H9 (cell line): Measurements from ENCODE around the gene PCDHA6. TPM values are rescaled to one million over a fixed set of nuclear protein-coding genes. Genes with fewer than 3 reads are reported as not detected.

ENCODE experiments used
- DNase-seq: peaks from one replicate; pipeline ENCODE4 v3.0.0-alpha.2; 2017
- H2AFZ ChIP-seq: one replicate; pipeline ENCODE4 v1.6.1; 2013; ENCODE audit warnings: mild to moderate bottlenecking, low read length, control low read depth, moderate library complexity
- H2AK5ac ChIP-seq: 2 replicates; pipeline ENCODE4 v1.6.1; 2013; ENCODE audit warnings: low read length, control low read depth, mixed read lengths; ENCODE audit not compliant: insufficient read length
- H2BK120ac ChIP-seq: one replicate; pipeline ENCODE4 v1.6.1; 2013; ENCODE audit warnings: low read depth, mild to moderate bottlenecking, low read length, control low read depth, inconsistent platforms; ENCODE audit not compliant: poor library complexity, severe bottlenecking
- H2BK12ac ChIP-seq: 2 replicates; pipeline ENCODE4 v1.6.1; 2013; ENCODE audit warnings: low read length, control low read depth, mixed read lengths, low read depth; ENCODE audit not compliant: insufficient read length
- H2BK15ac ChIP-seq: 2 replicates; pipeline ENCODE4 v1.6.1; 2013; ENCODE audit warnings: low read depth, low read length, control low read depth
- H2BK20ac ChIP-seq: one replicate; pipeline ENCODE4 v1.6.1; 2013; ENCODE audit warnings: low read depth, mild to moderate bottlenecking, low read length, control low read depth, inconsistent platforms; ENCODE audit not compliant: poor library complexity, severe bottlenecking
- H2BK5ac ChIP-seq: 2 replicates; pipeline ENCODE4 v1.6.1; 2013; ENCODE audit warnings: low read length, control low read depth, mixed read lengths; ENCODE audit not compliant: insufficient read length
- H3K14ac ChIP-seq: 2 replicates; pipeline ENCODE4 v1.6.1; 2013; ENCODE audit warnings: low read length, control low read depth; ENCODE audit not compliant: insufficient read depth
- H3K18ac ChIP-seq: 2 replicates; pipeline ENCODE4 v1.6.1; 2013; ENCODE audit warnings: low read depth, mild to moderate bottlenecking, mixed read lengths, low read length, control low read depth; ENCODE audit not compliant: insufficient read length
- H3K23ac ChIP-seq: 2 replicates; pipeline ENCODE4 v1.6.1; 2013; ENCODE audit warnings: low read length, control low read depth, mixed read lengths, low read depth; ENCODE audit not compliant: insufficient read length
- H3K23me2 ChIP-seq: 2 replicates; pipeline ENCODE4 v1.6.1; 2013; ENCODE audit warnings: low read depth, mild to moderate bottlenecking, mixed read lengths, low read length, control low read depth; ENCODE audit not compliant: insufficient read length, poor library complexity, severe bottlenecking
- H3K27ac ChIP-seq: 2 replicates; pipeline ENCODE4 v1.5.1; 2013; ENCODE audit warnings: low read length, control low read depth, mixed read lengths, low read depth; ENCODE audit not compliant: insufficient read length
- H3K27me3 ChIP-seq: 2 replicates; pipeline ENCODE4 v1.6.1; 2013; ENCODE audit warnings: low read length, control low read depth, inconsistent platforms; ENCODE audit not compliant: insufficient read depth
- H3K4ac ChIP-seq: 2 replicates; pipeline ENCODE4 v1.6.1; 2013; ENCODE audit warnings: low read depth, mild to moderate bottlenecking, control low read depth, inconsistent platforms, low read length, moderate library complexity
- H3K4me1 ChIP-seq: 2 replicates; pipeline ENCODE4 v1.6.1; 2013; ENCODE audit warnings: low read length, control low read depth, inconsistent platforms; ENCODE audit not compliant: insufficient read depth
- H3K4me2 ChIP-seq: 2 replicates; pipeline ENCODE4 v1.6.1; 2013; ENCODE audit warnings: low read length, control low read depth, mixed read lengths; ENCODE audit not compliant: insufficient read length, insufficient read depth
- H3K56ac ChIP-seq: 2 replicates; pipeline ENCODE4 v1.6.1; 2013; ENCODE audit warnings: low read depth, mild to moderate bottlenecking, mixed read lengths, low read length, control low read depth; ENCODE audit not compliant: insufficient read length
- H3K79me1 ChIP-seq: 2 replicates; pipeline ENCODE4 v1.6.1; 2013; ENCODE audit warnings: low read depth, mild to moderate bottlenecking, moderate library complexity, low read length, control low read depth, inconsistent platforms; ENCODE audit not compliant: insufficient read depth, poor library complexity, severe bottlenecking
- H3K79me2 ChIP-seq: 2 replicates; pipeline ENCODE4 v1.6.1; 2013; ENCODE audit warnings: low read length, control low read depth, inconsistent platforms; ENCODE audit not compliant: insufficient read depth
- H3K9ac ChIP-seq: 2 replicates; pipeline ENCODE4 v1.6.1; 2013; ENCODE audit warnings: low read length, control low read depth, mixed read lengths; ENCODE audit not compliant: insufficient read length; ENCODE audit errors: extremely low read depth
- H3K9me3 ChIP-seq: one replicate; pipeline ENCODE4 v1.6.1; 2013; ENCODE audit warnings: low read depth, low read length, inconsistent platforms; ENCODE audit not compliant: control insufficient read depth
- H3T11ph ChIP-seq: one replicate; pipeline ENCODE4 v1.6.1; 2013; ENCODE audit warnings: mild to moderate bottlenecking, low read length, control low read depth, inconsistent platforms
- H4K20me1 ChIP-seq: one replicate; pipeline ENCODE4 v1.6.1; 2013; ENCODE audit not compliant: control insufficient read depth, insufficient read length, insufficient read depth
- H4K5ac ChIP-seq: 2 replicates; pipeline ENCODE4 v1.6.1; 2013; ENCODE audit warnings: low read depth, mild to moderate bottlenecking, mixed read lengths, low read length, control low read depth; ENCODE audit not compliant: insufficient read length
- H4K8ac ChIP-seq: replicated peaks from 2 replicates; pipeline ENCODE4 v1.6.1; 2013; ENCODE audit warnings: low read length, control low read depth, mixed read lengths, low read depth; ENCODE audit not compliant: insufficient read length
- H4K91ac ChIP-seq: 2 replicates; pipeline ENCODE4 v1.6.1; 2013; ENCODE audit warnings: low read depth, mild to moderate bottlenecking, moderate library complexity, mixed read lengths, low read length, control low read depth; ENCODE audit not compliant: insufficient read length
- H3K27ac Mint-ChIP-seq, 3 experiments: 2 replicates in 2 of 3; 3 replicates in 1 of 3; pipeline ENCODE4 v1.8.0; 2020 to 2021; ENCODE audit warnings: mixed read lengths in 3 of 3, mild to moderate bottlenecking in 1 of 3, moderate library complexity in 1 of 3
- H3K27me3 Mint-ChIP-seq: 2 replicates; pipeline ENCODE4 v1.8.0; 2021; ENCODE audit warnings: low read depth, mild to moderate bottlenecking, moderate library complexity, mixed read lengths
- H3K36me3 Mint-ChIP-seq, 3 experiments: 2 replicates in 2 of 3; 3 replicates in 1 of 3; pipeline ENCODE4 v1.8.0; 2020 to 2021; ENCODE audit warnings: low read depth in 3 of 3, mixed read lengths in 3 of 3; ENCODE audit not compliant: insufficient read depth in 1 of 3
- H3K4me1 Mint-ChIP-seq, 2 experiments: 2 replicates each; pipeline ENCODE4 v1.8.0; 2020; ENCODE audit warnings: mixed read lengths in 2 of 2
- H3K4me3 Mint-ChIP-seq, 2 experiments: 2 replicates in 1 of 2; 3 replicates in 1 of 2; pipeline ENCODE4 v1.8.0; 2020 to 2021; ENCODE audit warnings: mild to moderate bottlenecking in 2 of 2, mixed read lengths in 2 of 2, moderate library complexity in 1 of 2
- H3K9me3 Mint-ChIP-seq, 2 experiments: 2 replicates in 1 of 2; 3 replicates in 1 of 2; pipeline ENCODE4 v1.8.0; 2020; ENCODE audit warnings: mild to moderate bottlenecking in 2 of 2, mixed read lengths in 2 of 2, moderate library complexity in 1 of 2
- WGBS: extraction: QIAGEN DNeasy Blood & Tissue Kit; methylation state at CpG from one replicate; pipeline ENCODE4 v1.1.7; 2013; ENCODE audit warnings: missing lambda C conversion rate, low lambda C conversion rate, mixed read lengths; ENCODE audit not compliant: insufficient read length; ENCODE audit errors: extremely low coverage; 5-methylcytosine and 5-hydroxymethylcytosine counted together
- total RNA-seq: library from RNA; stranded (reverse); gene quantifications from 2 replicates; pipeline ENCODE4 v1.2.1, GENCODE V29; 2021
- TF ChIP-seq, protein P1 (sequence below): fragments of 200-600 bp; sonication (generic); conservative IDR thresholded peaks from 3 replicates; pipeline ENCODE4 v1.8.0; 2021; ENCODE audit warnings: antibody characterized with exemption, mild to moderate bottlenecking

Gene PCDHA6
- total RNA-seq, 1 experiment from 2014 or later: 4.5 TPM

DNA sequence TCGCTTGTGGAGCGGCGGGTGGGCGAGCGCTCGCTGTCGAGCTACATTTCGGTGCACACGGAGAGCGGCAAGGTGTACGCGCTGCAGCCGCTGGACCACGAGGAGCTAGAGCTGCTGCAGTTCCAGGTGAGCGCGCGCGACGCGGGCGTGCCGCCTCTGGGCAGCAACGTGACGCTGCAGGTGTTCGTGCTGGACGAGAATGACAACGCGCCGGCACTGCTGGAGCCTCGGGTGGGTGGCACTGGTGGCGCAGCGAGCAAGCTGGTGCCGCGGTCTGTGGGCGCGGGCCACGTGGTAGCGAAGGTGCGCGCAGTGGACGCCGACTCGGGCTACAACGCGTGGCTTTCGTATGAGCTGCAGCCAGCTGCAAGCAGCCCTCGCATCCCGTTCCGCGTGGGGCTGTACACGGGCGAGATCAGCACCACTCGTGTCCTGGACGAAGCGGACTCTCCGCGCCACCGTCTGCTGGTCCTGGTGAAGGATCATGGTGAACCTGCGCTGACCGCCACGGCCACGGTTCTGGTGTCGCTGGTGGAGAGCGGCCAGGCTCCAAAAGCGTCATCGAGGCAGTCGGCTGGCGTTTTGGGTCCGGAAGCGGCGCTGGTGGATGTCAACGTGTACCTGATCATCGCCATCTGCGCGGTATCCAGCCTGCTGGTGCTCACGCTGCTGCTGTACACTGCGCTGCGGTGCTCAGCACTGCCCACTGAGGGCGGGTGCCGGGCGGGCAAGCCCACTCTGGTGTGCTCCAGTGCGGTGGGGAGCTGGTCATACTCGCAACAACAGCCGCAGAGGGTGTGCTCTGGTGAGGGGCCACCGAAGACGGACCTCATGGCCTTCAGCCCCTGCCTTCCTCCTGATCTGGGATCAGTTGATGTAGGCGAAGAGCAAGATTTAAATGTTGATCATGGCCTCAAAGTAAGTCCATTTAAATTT lies 15.3 kb downstream of the PCDHA6 start:
- Histone ChIP-seq H2AK5ac (no peak overlapping the region), H3K23me2 (no peaks in the 10 kb centered on the region), H4K20me1 (no peaks in the 10 kb centered on the region), H2BK5ac (no peak overlapping the region), H3K27ac (no peak overlapping the region), H3K27me3 (no peaks in the 10 kb centered on the region), H4K91ac (no peak overlapping the region), H2BK15ac (no peak overlapping the region), H3K79me1 (no peaks in the 10 kb centered on the region), H2BK12ac (no peak overlapping the region), H3K18ac (no peak overlapping the region), H3K14ac (no peak overlapping the region; the same call in 1 of the 2 replicates), H3K23ac (no peak overlapping the region), H3T11ph (no peak overlapping the region), H3K4me1 (no peaks in the 10 kb centered on the region), H2BK120ac (no peak overlapping the region), H3K9me3 (no peaks in the 10 kb centered on the region), H2BK20ac (no peak overlapping the region), H3K4ac (no peak overlapping the region), H4K8ac (no peak overlapping the region), H3K79me2 (no peaks in the 10 kb centered on the region), H3K56ac (no peak overlapping the region), H4K5ac (no peak overlapping the region), H3K9ac (no peak overlapping the region), H3K4me2 (no peak overlapping the region), H2AFZ (no peak overlapping the region)
- Mint-ChIP-seq H3K27me3 (no peaks in the 10 kb centered on the region; the same call in 1 of the 2 replicates), H3K4me1 (0 out of 4 replicates have a peak, but pooled peaks cover 0 to 2% of the 10 kb centered on the region in 2 experiments), H3K4me3 (no peak overlapping the region), H3K27ac (no peak overlapping the region; a peak in 1 of 7 replicates), H3K36me3 (peaks cover 6 to 24% (median 8%) of the 10 kb centered on the region in 3 experiments; a peak in 6 of 7 replicates), H3K9me3 (peaks cover 2 to 5% of the 10 kb centered on the region in 2 experiments; a peak in 4 of 5 replicates)
- WGBS: no CpG with 5 or more reads among the region's 87 CpGs
- DNase-seq: no peak
- TF ChIP-seq, protein P1, sequence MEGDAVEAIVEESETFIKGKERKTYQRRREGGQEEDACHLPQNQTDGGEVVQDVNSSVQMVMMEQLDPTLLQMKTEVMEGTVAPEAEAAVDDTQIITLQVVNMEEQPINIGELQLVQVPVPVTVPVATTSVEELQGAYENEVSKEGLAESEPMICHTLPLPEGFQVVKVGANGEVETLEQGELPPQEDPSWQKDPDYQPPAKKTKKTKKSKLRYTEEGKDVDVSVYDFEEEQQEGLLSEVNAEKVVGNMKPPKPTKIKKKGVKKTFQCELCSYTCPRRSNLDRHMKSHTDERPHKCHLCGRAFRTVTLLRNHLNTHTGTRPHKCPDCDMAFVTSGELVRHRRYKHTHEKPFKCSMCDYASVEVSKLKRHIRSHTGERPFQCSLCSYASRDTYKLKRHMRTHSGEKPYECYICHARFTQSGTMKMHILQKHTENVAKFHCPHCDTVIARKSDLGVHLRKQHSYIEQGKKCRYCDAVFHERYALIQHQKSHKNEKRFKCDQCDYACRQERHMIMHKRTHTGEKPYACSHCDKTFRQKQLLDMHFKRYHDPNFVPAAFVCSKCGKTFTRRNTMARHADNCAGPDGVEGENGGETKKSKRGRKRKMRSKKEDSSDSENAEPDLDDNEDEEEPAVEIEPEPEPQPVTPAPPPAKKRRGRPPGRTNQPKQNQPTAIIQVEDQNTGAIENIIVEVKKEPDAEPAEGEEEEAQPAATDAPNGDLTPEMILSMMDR: no peak
